Adrenal gland (tissue), 5 donors: Measurements from ENCODE around the gene PLOD3.

Experiments used
- POLR2A ChIP-seq, 2 donors: fragments of 450-650 bp; IDR thresholded peaks; one replicate each; pipeline ENCODE4 v1.6.1; 2017; ENCODE audit warnings: antibody characterized with exemption in 2 of 2, mild to moderate bottlenecking in 2 of 2, moderate library complexity in 1 of 2
- TF ChIP-seq, protein P1 (sequence below), 6 experiments: fragments of 450-650 bp in 4 of 6; fragments of 200-600 bp in 2 of 6; sonication (generic) in 1 of 6; IDR thresholded peaks; 1 replicate in 5 of 6; 2 replicates in 1 of 6; pipeline versions ENCODE4 v1.5.1 to v1.8.0; 2016 to 2021; ENCODE audit warnings: antibody characterized with exemption in 6 of 6, mild to moderate bottlenecking in 2 of 6, moderate library complexity in 1 of 6
- donor health status: DM: no; HTN: no; CAD: no.

DNA sequence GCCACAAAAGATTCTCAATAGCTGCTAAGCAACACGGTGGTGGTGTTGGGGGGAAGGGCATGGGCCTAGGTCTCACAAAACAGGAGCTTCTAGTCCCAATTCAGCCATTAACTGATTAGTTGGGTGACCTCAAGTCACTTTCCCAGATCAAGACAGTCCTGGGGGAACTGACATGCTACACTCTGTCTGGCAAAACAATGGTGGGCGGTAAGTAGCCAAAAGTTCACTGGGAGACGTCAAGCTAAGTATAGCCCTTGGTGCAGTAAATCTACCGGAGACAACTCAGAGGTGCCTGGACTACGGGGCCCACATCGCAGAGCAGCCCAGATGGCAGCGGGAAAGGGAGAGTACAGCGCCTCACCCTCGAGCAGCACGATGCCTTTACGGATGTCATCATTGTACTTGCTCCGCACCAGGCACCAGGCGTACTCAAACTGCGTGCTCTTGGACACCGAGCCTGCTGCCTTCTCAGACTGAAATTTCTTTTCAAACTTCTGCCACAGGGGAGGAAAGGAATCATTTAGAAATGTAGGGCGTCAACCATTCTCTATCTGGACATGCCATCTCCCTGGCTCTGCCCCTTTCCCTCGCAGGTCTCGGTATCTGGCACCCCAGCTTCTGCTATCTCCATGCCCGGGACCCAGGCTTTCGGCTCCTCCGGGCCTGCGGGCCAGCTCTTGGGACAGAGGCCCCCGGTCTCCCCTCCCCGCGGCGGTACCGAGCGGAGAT lies 26.4 kb upstream of the PLOD3 start:
- TF ChIP-seq, protein P1, sequence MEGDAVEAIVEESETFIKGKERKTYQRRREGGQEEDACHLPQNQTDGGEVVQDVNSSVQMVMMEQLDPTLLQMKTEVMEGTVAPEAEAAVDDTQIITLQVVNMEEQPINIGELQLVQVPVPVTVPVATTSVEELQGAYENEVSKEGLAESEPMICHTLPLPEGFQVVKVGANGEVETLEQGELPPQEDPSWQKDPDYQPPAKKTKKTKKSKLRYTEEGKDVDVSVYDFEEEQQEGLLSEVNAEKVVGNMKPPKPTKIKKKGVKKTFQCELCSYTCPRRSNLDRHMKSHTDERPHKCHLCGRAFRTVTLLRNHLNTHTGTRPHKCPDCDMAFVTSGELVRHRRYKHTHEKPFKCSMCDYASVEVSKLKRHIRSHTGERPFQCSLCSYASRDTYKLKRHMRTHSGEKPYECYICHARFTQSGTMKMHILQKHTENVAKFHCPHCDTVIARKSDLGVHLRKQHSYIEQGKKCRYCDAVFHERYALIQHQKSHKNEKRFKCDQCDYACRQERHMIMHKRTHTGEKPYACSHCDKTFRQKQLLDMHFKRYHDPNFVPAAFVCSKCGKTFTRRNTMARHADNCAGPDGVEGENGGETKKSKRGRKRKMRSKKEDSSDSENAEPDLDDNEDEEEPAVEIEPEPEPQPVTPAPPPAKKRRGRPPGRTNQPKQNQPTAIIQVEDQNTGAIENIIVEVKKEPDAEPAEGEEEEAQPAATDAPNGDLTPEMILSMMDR (IDR thresholded peaks at IDR 0.05), result peak in 1 of 6 experiments; percentile 91
- peak in 1 of 2 donors; percentile 36 for TF ChIP-seq POLR2A (IDR thresholded peaks at IDR 0.05)
